HepG2 (cell line): ENCODE results near the gene KCNA3. TPM values are rescaled to one million over a fixed set of nuclear protein-coding genes. Genes with fewer than 3 reads are reported as not detected.

Source experiments
- ATAC-seq: fragments of 200-7000 bp; cut with Tn5 transposase; 3 replicates; pipeline ENCODE4 v1.9.1; 2020; ENCODE audit warnings: mild to moderate bottlenecking, moderate library complexity
- BruUV-seq: library from RNA; stranded (reverse); fragments of 400-500 nt; replicated peaks from 2 replicates; lab custom pipeline; 2021; lab: Mats Ljungman, UMichigan
- CTCF ChIA-PET: fragments of 300-600 bp; formaldehyde crosslinking; extraction: SDS; loops from one replicate; lab custom pipeline; 2021; ENCODE audit warnings: low total read pairs, inconsistent platforms, low intra/inter-chr PET ratio; lab: Yijun Ruan, JAX
- POLR2A ChIA-PET: fragments of 350-600 bp; sonication (Branson Sonifier 250); formaldehyde crosslinking; loops from one replicate; lab custom pipeline; 2020; ENCODE audit warnings: antibody characterized with exemption, inconsistent platforms; lab: Yijun Ruan, JAX
- DNase-seq: peaks from one replicate; pipeline ENCODE4 v3.0.0-alpha.2; 2015; ENCODE audit warnings: low spot score
- FAIRE-seq: peaks from 3 replicates; lab custom pipeline; 2011; peaks lifted over from hg19 to GRCh38; lab: Jason Lieb, UNC
- H2AFZ ChIP-seq: one replicate; pipeline ENCODE4 v1.6.1; 2011; ENCODE audit warnings: low read length, inconsistent platforms
- H3K27ac ChIP-seq: fragments of 300-600 bp; 3 replicates; pipeline ENCODE4 v1.8.0; 2011; ENCODE audit warnings: mixed run types, mild to moderate bottlenecking, mixed read lengths, low read length, inconsistent platforms; ENCODE audit not compliant: insufficient read depth; ENCODE audit errors: extremely low read length
- H3K27me3 ChIP-seq, 2 experiments: fragments of 200-600 bp in 1 of 2; 2 replicates in 1 of 2; 3 replicates in 1 of 2; pipeline versions ENCODE4 v1.6.0 to v1.8.0; 2011; ENCODE audit warnings: low read length in 2 of 2, mild to moderate bottlenecking in 2 of 2, moderate library complexity in 2 of 2, inconsistent platforms in 1 of 2; ENCODE audit not compliant: insufficient read depth in 2 of 2, control insufficient read depth in 1 of 2
- H3K36me3 ChIP-seq, 2 experiments: fragments of 200-600 bp in 1 of 2; replicated peaks in 1 of 2; 2 replicates in 1 of 2; 3 replicates in 1 of 2; pipeline versions ENCODE4 v1.5.1 to v1.8.0; 2011; ENCODE audit warnings: low read length in 2 of 2, inconsistent platforms in 1 of 2; ENCODE audit not compliant: insufficient read depth in 2 of 2, control insufficient read depth in 1 of 2
- H3K4me1 ChIP-seq: 2 replicates; pipeline ENCODE4 v1.5.1; 2012; ENCODE audit warnings: low read length, inconsistent platforms; ENCODE audit not compliant: insufficient read depth
- H3K4me2 ChIP-seq: 2 replicates; pipeline ENCODE4 v1.6.0; 2011; ENCODE audit warnings: low read depth, low read length, inconsistent platforms
- H3K4me3 ChIP-seq, 3 experiments: fragments of 200-600 bp in 1 of 3; sonication (generic), shearing (Covaris generic) in 1 of 3; replicated peaks in 1 of 3; 2 replicates each; pipeline ENCODE4 v1.5.1; 2011 to 2016; ENCODE audit warnings: low read length in 3 of 3, inconsistent platforms in 2 of 3, low read depth in 2 of 3, mild to moderate bottlenecking in 2 of 3, control low read depth in 1 of 3, mixed read lengths in 1 of 3; ENCODE audit not compliant: insufficient read depth in 1 of 3
- H3K79me2 ChIP-seq: one replicate; pipeline ENCODE4 v1.6.1; 2011; ENCODE audit warnings: low read length, inconsistent platforms; ENCODE audit not compliant: insufficient read depth
- H3K9ac ChIP-seq: 2 replicates; pipeline ENCODE4 v1.6.0; 2011; ENCODE audit warnings: mild to moderate bottlenecking, low read depth, low read length, inconsistent platforms; ENCODE audit not compliant: insufficient read depth
- H3K9me3 ChIP-seq: 2 replicates; pipeline ENCODE4 v1.5.1; 2012; ENCODE audit warnings: mild to moderate bottlenecking, low read length
- H4K20me1 ChIP-seq: 2 replicates; pipeline ENCODE4 v1.6.0; 2011; ENCODE audit warnings: inconsistent platforms, mild to moderate bottlenecking, low read length, moderate library complexity; ENCODE audit not compliant: insufficient read depth
- FOXJ3 ChIP-seq: sonication (generic); formaldehyde crosslinking; IDR thresholded peaks from 2 replicates; pipeline ENCODE4 v1.4.0; 2020; ENCODE audit warnings: missing genetic modification reagents, mild to moderate bottlenecking, borderline replicate concordance
- KLF13 ChIP-seq: sonication (generic); formaldehyde crosslinking; IDR thresholded peaks from 2 replicates; pipeline ENCODE4 v1.4.0; 2020; ENCODE audit warnings: mild to moderate bottlenecking, missing genetic modification reagents
- MEIS1 ChIP-seq: sonication (generic); formaldehyde crosslinking; IDR thresholded peaks from 2 replicates; pipeline ENCODE4 v1.9.0; 2021; ENCODE audit warnings: mild to moderate bottlenecking, missing genetic modification reagents, moderate library complexity, borderline replicate concordance
- NFYC ChIP-seq: IDR thresholded peaks from 2 replicates; pipeline ENCODE4 v1.6.1; 2016; ENCODE audit warnings: missing genetic modification reagents, missing compliant biosample characterization
- PCBP2 ChIP-seq: fragments of 200-400 bp; formaldehyde crosslinking; optimal IDR thresholded peaks from 2 replicates; pipeline ENCODE3; 2018; ENCODE audit warnings: low read length, low read depth; ENCODE audit not compliant: poor library complexity, severe bottlenecking
- PHF21A ChIP-seq: sonication (generic); formaldehyde crosslinking; IDR thresholded peaks from 2 replicates; pipeline ENCODE4 v1.5.0; 2020; ENCODE audit warnings: mild to moderate bottlenecking, missing genetic modification reagents
- PITX1 ChIP-seq: sonication (generic); formaldehyde crosslinking; IDR thresholded peaks from 2 replicates; pipeline ENCODE4 v1.5.1; 2020; ENCODE audit warnings: mild to moderate bottlenecking, missing genetic modification reagents
- POLR2G ChIP-seq: fragments of 200-400 bp; formaldehyde crosslinking; IDR thresholded peaks from 2 replicates; pipeline ENCODE4 v1.6.1; 2018; ENCODE audit warnings: mild to moderate bottlenecking, low read depth, low read length, moderate library complexity
- RARA ChIP-seq: IDR thresholded peaks from 2 replicates; pipeline ENCODE4 v1.6.1; 2016; ENCODE audit warnings: missing genetic modification reagents, missing compliant biosample characterization
- RBM39 ChIP-seq: fragments of 200-400 bp; formaldehyde crosslinking; IDR thresholded peaks from one replicate; pipeline ENCODE4 v1.6.1; 2018; ENCODE audit warnings: antibody characterized with exemption, mild to moderate bottlenecking, low read depth, low read length; ENCODE audit not compliant: poor library complexity, severe bottlenecking
- REL ChIP-seq: sonication (generic); formaldehyde crosslinking; conservative IDR thresholded peaks from 2 replicates; pipeline ENCODE4 v1.8.0; 2022; ENCODE audit warnings: mild to moderate bottlenecking, missing genetic modification reagents, moderate library complexity
- RFX1 ChIP-seq: fragments of 450-650 bp; IDR thresholded peaks from 2 replicates; pipeline ENCODE4 v1.6.1; 2017
- SNRNP70 ChIP-seq: fragments of 200-400 bp; formaldehyde crosslinking; IDR thresholded peaks from 2 replicates; pipeline ENCODE4 v1.6.1; 2017; ENCODE audit warnings: mild to moderate bottlenecking, low read depth, low read length, moderate library complexity
- ZBTB3 ChIP-seq: sonication (generic); formaldehyde crosslinking; IDR thresholded peaks from 2 replicates; pipeline ENCODE4 v1.4.0; 2020; ENCODE audit warnings: low read depth, mild to moderate bottlenecking, moderate library complexity, missing genetic modification reagents, borderline replicate concordance
- ZNF232 ChIP-seq: sonication (generic); formaldehyde crosslinking; IDR thresholded peaks from 2 replicates; pipeline ENCODE4 v1.4.0; 2020; ENCODE audit warnings: missing genetic modification reagents, borderline replicate concordance
- ZNF317 ChIP-seq: sonication (generic); formaldehyde crosslinking; IDR thresholded peaks from 2 replicates; pipeline ENCODE4 v1.5.0; 2020; ENCODE audit warnings: mild to moderate bottlenecking, missing genetic modification reagents
- ZNF567 ChIP-seq: sonication (generic); formaldehyde crosslinking; IDR thresholded peaks from 2 replicates; pipeline ENCODE4 v1.8.1; 2023; ENCODE audit warnings: mild to moderate bottlenecking, missing genetic modification reagents, borderline replicate concordance
- ZNF580 ChIP-seq: IDR thresholded peaks from 2 replicates; pipeline ENCODE4 v1.6.1; 2016; ENCODE audit warnings: low read depth, borderline replicate concordance
- ZNF740 ChIP-seq: sonication (generic); formaldehyde crosslinking; IDR thresholded peaks from 2 replicates; pipeline ENCODE4 v1.4.0; 2020; ENCODE audit warnings: missing genetic modification reagents
- ZNF850 ChIP-seq: sonication (generic); formaldehyde crosslinking; conservative IDR thresholded peaks from 2 replicates; pipeline ENCODE4 v1.9.0; 2021; ENCODE audit warnings: mild to moderate bottlenecking, missing genetic modification reagents
- WGBS: methylation state at CpG from one replicate; pipeline ENCODE4 v1.1.6; 2017; ENCODE audit warnings: low lambda C conversion rate; 5-methylcytosine and 5-hydroxymethylcytosine counted together
- in situ Hi-C: cut with HindIII; loops from 2 replicates; pipeline ENCODE4 v1.10.0; 2017; ENCODE audit warnings: low pct_unique_long_range_greater_than_20kb; ENCODE audit not compliant: extremely low pct_ligation_motif_present
- intact Hi-C: fragments of 100-400 bp; cut with micrococcal nuclease; formaldehyde crosslinking; loops from one replicate; pipeline ENCODE4 v1.10.0; 2022; ENCODE audit not compliant: unreplicated experiment
- polyA plus RNA-seq, 8 experiments: library from polyadenylated mRNA; depleted of rRNA in 3 of 8; stranded (reverse) in 7 of 8; unstranded in 1 of 8; fragments of >200 nt; fragmentation: Illumina TruSeq in 4 of 8; extraction: Trizol in 4 of 8; gene quantifications; 2 replicates each; pipeline versions ENCODE4 v1.2.1 to v1.2.3, GENCODE V29; 2011 to 2016; ENCODE audit warnings: low read depth in 4 of 8, missing spikeins in 1 of 8, mixed read lengths in 1 of 8; ENCODE audit not compliant: insufficient read depth in 1 of 8
- total RNA-seq, 5 experiments: library from RNA; depleted of rRNA; stranded (reverse); fragments of >200 nt; fragmentation: Illumina TruSeq; extraction: Trizol; gene quantifications; 2 replicates each; pipeline ENCODE4 v1.2.3, GENCODE V29; 2016; ENCODE audit warnings: low read depth in 1 of 5

KCNA3 gene
- total and polyA plus RNA-seq, 2 of the 13 experiments (the other 11 are each of a cell fraction or from before 2014, with no cell fraction given), result not detected

GRCh38 chr1:110672001-110672752 lies 2.6 kb downstream of the KCNA3 start:
- in situ Hi-C loops, result no loop called here
- no peaks in the 10 kb centered on the region for H4K20me1 ChIP-seq
- no peaks in the 10 kb centered on the region for H3K9me3 ChIP-seq
- ATAC-seq (no peak), FAIRE-seq (no peak)
- H3K79me2 ChIP-seq, result no peaks in the 10 kb centered on the region
- no peak overlapping the region for H3K9ac ChIP-seq
- WGBS, result 14% methylated on average over 12 of the region's 12 CpGs
- no peak overlapping the region for H3K4me2 ChIP-seq
- H3K27ac ChIP-seq, result no peak overlapping the region
- no peak for TF ChIP-seq ZBTB3
- peak; percentile 19; the same call in 1 of the 2 replicates for TF ChIP-seq RFX1
- TF ChIP-seq, all 625 proteins: peak for 1
- Histone ChIP-seq H3K4me3 (no peak overlapping the region), H3K4me1 (no peaks in the 10 kb centered on the region), H2AFZ (no peak overlapping the region), H3K27me3 (peaks cover 0 to 11% of the 10 kb centered on the region in 2 experiments; a peak in 3 of 5 replicates), H3K36me3 (no peaks in the 10 kb centered on the region)
- CTCF ChIA-PET, result no interaction called here
- DNase-seq, result no peak
- intact Hi-C loops, result no loop called here
- no TSS peak for BruUV-seq
- POLR2A ChIA-PET, result no interaction called here

GRCh38 chr1:110671361-110671760 lies 3.4 kb downstream of the KCNA3 start:
- WGBS, result 0% methylated on average over 2 of the region's 2 CpGs
- Histone ChIP-seq H3K27ac (no peak overlapping the region), H3K9me3 (no peaks in the 10 kb centered on the region), H2AFZ (no peak overlapping the region), H3K4me2 (no peak overlapping the region), H4K20me1 (no peaks in the 10 kb centered on the region), H3K27me3 (peaks cover 0 to 5% of the 10 kb centered on the region in 2 experiments; a peak in 3 of 5 replicates), H3K79me2 (no peaks in the 10 kb centered on the region), H3K4me3 (no peak overlapping the region), H3K9ac (no peak overlapping the region), H3K36me3 (no peaks in the 10 kb centered on the region), H3K4me1 (no peaks in the 10 kb centered on the region)
- ATAC-seq (no peak), DNase-seq (no peak), FAIRE-seq (no peak)
- ChIA-PET CTCF (no interaction called here), POLR2A (no interaction called here)
- intact Hi-C loops, result no loop called here
- no TSS peak for BruUV-seq
- in situ Hi-C loops, result no loop called here
- TF ChIP-seq ZNF580 (no peak), FOXJ3 (no peak), SNRNP70 (no peak), ZNF567 (CRISPR knock-in tag) (no peak), ZNF850 (CRISPR knock-in tag) (no peak), RARA (CRISPR knock-in tag) (no peak), PCBP2 (no peak), PHF21A (CRISPR knock-in tag) (no peak), KLF13 (CRISPR knock-in tag) (no peak), POLR2G (no peak), ZNF232 (CRISPR knock-in tag) (no peak), REL (CRISPR knock-in tag) (no peak), ZNF317 (CRISPR knock-in tag) (no peak), RBM39 (no peak), ZNF740 (CRISPR knock-in tag) (no peak), MEIS1 (CRISPR knock-in tag) (no peak), PITX1 (no peak), NFYC (CRISPR knock-in tag) (no peak)
